IMR-90 (cell line): ENCODE data around the gene PLXDC1.

ENCODE experiments used
- CEBPB ChIP-seq: IDR thresholded peaks from 2 replicates; pipeline ENCODE4 v1.6.1; 2012; ENCODE audit warnings: low read depth, low read length, improper control_type of control experiment
- CTCF ChIP-seq: conservative IDR thresholded peaks from 2 replicates; pipeline ENCODE4 v1.5.1; 2012; ENCODE audit warnings: mild to moderate bottlenecking, low read depth, low read length, improper control_type of control experiment
- ELK1 ChIP-seq: fragments of 150-350 bp; IDR thresholded peaks from 2 replicates; pipeline ENCODE4 v1.6.1; 2016; ENCODE audit warnings: low read depth, mild to moderate bottlenecking, low read length, moderate library complexity, borderline replicate concordance
- FOS ChIP-seq: fragments of 150-350 bp; IDR thresholded peaks from 2 replicates; pipeline ENCODE4 v1.6.1; 2016; ENCODE audit warnings: low read depth, low read length
- MAFK ChIP-seq: IDR thresholded peaks from 2 replicates; pipeline ENCODE4 v1.6.1; 2012; ENCODE audit warnings: low read depth, low read length, improper control_type of control experiment
- MXI1 ChIP-seq: IDR thresholded peaks from 2 replicates; pipeline ENCODE4 v1.6.1; 2012; ENCODE audit warnings: low read depth, mild to moderate bottlenecking, low read length, moderate library complexity, borderline replicate concordance
- POLR2A ChIP-seq: IDR thresholded peaks from 2 replicates; pipeline ENCODE4 v1.6.1; 2012; ENCODE audit warnings: mild to moderate bottlenecking, low read depth, low read length
- RAD21 ChIP-seq: IDR thresholded peaks from 2 replicates; pipeline ENCODE4 v1.6.1; 2012; ENCODE audit warnings: low read length, improper control_type of control experiment
- RCOR1 ChIP-seq: IDR thresholded peaks from 2 replicates; pipeline ENCODE4 v1.6.1; 2012; ENCODE audit warnings: mild to moderate bottlenecking, low read length, improper control_type of control experiment; ENCODE audit not compliant: insufficient replicate concordance
- RFX5 ChIP-seq: IDR thresholded peaks from 2 replicates; pipeline ENCODE4 v1.8.0; 2012; ENCODE audit warnings: low read depth, mild to moderate bottlenecking, low read length, moderate library complexity
- SMC3 ChIP-seq: fragments of 150-350 bp; IDR thresholded peaks from 2 replicates; pipeline ENCODE4 v1.6.1; 2016; ENCODE audit warnings: low read depth, mild to moderate bottlenecking, antibody characterized with exemption, low read length, moderate library complexity
- USF2 ChIP-seq: fragments of 150-350 bp; IDR thresholded peaks from 2 replicates; pipeline ENCODE4 v1.6.1; 2017; ENCODE audit warnings: mild to moderate bottlenecking, antibody characterized with exemption, low read length, low read depth

DNA sequence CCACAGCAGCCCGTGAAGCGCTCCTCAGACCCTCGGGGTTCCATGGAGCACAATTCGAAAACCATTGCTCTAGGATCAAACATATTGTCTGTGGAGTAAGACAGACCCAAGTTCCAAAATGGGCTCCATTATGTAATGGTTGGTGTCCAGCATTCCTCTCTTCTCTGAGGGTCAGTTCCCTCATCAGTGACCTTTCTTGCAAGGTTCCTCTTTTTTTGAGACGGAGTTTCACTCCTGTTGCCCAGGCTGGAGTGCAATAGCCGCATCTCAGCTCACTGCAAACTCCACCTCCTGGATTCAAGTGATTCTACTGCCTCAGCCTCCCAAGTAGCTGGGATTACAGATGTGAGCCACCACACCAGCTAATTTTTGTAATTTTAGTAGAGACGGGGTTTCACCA is 28.4 kb downstream of the PLXDC1 start:
- TF ChIP-seq CTCF (no peak), POLR2A (no peak), MAFK (no peak), SMC3 (no peak), CEBPB (no peak), USF2 (no peak), MXI1 (no peak), RCOR1 (no peak), ELK1 (no peak), RFX5 (no peak), RAD21 (no peak), FOS (no peak)
